Glomerular visceral epithelial cell (primary cell): ENCODE measurements around the gene SSU72.
"Not testable (repeated sequence)": the region's sequence is repeated elsewhere in the genome, so short reads cannot be mapped to it uniquely, and the experiment has no call there.

ENCODE experiments used
- DNase-seq: peaks from one replicate; pipeline ENCODE4 v3.0.0-alpha.2; 2016; ENCODE audit errors: extremely low spot score

SSU72 gene

DNA sequence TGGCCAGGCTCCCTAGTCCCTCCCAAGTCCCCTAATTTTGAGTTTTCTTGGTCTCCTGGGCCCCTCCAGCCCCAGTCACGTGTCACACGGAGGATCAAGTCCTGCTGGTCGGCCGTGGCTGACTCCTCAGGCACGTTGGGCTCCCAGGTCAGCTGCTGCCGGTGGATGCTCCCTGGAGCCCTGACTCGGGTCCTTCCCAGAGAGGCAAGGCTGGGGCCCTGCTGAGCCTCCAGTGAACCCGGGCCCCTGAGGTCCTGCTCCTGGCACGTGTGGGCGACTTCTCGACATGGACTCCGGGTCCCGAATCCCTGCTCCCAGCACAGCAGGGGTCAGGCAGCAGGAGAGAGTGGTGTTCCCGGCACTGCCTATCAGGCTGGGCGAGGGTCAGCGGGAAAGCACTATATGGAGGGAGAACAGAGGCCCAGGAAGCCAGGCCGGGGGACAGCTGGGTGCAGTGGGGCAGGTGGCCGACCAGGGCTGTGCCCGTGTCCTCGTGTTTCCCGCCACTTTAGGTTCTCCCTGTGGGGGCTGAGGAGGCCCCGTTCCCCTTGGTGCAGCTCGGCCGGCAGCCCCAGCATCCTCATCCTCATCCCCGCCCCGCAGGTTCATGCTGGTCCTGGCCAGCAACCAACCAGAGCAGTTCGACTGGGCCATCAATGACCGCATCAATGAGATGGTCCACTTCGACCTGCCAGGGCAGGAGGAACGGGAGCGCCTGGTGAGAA is 47.4 kb downstream of the SSU72 start:
- DNase-seq = no peak

DNA sequence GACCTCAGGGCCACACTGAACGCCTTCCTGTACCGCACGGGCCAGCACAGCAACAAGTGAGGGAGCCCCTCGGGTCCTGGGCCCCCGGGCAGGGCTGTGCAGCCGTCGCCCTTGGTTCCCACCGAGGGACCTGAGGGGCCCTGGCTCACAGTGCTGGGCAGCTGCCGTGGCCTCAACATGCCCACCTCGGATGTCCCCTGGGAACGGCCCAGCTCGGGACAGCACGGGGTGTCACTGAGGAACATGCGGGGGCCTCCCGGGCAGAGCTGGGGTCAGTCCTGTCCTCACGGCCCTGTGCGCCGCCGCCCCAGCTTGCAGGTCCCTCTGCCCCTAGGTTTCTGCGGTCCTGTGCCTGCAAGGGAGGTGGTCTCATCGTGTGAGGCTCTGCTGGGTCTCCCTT is 48.2 kb downstream of the SSU72 start:
- not testable (repeated sequence) for DNase-seq

DNA sequence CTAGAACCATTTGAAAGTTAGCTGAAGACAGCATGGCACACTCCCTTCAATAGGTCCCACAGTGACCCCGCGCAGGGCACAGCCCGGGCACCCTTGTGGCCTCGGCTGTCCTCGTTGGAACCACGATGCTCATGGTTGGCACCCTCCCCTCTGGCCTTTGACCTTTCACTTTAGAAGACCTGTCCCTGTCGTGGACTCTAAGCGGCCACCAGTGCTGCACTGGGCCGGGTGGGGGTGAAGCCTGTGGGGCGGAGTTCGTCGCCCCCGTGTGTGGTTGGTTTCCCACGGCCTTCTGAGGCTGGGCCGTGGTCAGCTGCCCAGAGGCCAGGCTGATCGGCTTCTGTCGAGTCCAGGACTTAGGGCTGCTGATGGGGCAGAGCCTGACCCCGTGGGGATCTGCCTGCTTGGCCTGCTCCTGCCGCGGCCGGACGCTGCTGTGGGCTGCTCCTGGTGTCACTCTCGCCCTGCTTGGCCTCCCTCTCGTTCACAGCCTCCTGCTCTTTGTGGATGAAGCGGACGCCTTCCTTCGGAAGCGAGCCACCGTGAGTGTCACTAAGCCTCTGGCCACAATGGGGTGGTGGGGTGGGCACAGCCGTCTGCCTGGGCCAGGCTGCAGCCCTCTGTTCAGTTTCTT is 49.8 kb downstream of the SSU72 start:
- not testable (repeated sequence) for DNase-seq

DNA sequence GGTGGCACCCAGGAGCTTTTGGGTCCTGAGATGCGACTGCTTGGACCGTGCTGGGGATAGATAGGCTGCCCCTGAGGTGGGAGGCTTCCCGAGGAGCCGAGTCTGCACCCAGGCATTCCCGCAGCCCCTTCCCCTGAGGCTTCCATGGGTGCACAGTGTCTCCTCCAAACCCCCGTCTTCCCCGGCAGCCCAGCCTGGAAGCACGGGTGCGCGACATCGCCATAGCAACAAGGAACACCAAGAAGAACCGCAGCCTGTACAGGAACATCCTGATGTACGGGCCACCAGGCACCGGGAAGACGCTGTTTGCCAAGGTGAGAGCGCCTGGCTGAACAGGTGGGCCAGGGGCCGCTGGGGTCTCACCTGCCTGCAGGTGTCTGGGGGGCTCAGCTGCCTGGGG is 51.0 kb downstream of the SSU72 start:
- not testable (repeated sequence) for DNase-seq

- DNase-seq = not testable (repeated sequence)
Observed at GRCh38 chr1:1523226-1523625, 51.4 kb downstream of the SSU72 start.

DNA sequence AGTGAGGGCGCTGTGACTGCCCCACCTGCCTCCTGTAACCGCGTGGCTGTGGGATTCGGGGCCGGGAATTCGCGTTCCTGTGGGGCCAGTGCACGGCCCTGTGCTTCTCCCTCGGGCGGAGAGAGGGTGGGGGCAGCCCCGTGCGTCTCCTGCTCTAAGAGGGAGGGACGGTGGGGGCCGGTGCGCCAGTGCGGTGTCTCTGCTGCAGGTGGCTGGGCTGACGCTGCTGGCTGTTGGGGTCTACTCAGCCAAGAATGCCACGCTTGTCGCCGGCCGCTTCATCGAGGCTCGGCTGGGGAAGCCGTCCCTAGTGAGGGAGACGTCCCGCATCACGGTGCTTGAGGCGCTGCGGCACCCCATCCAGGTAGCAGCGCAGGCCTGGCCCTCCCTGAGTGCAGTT is 52.1 kb downstream of the SSU72 start:
- not testable (repeated sequence) for DNase-seq

GRCh38 chr1:1521331-1521730 is 53.3 kb downstream of the SSU72 start:
- no peak for DNase-seq

- not testable (repeated sequence) for DNase-seq
Observed at GRCh38 chr1:1519805-1520505, 54.7 kb downstream of the SSU72 start.

- DNase-seq = not testable (repeated sequence)
Observed at GRCh38 chr1:1518621-1519007, 56.0 kb downstream of the SSU72 start.

GRCh38 chr1:1517973-1518620 is 56.6 kb downstream of the SSU72 start:
- DNase-seq = no peak

- DNase-seq = not testable (repeated sequence)
Observed at GRCh38 chr1:1516923-1517322, 57.7 kb downstream of the SSU72 start.

DNA sequence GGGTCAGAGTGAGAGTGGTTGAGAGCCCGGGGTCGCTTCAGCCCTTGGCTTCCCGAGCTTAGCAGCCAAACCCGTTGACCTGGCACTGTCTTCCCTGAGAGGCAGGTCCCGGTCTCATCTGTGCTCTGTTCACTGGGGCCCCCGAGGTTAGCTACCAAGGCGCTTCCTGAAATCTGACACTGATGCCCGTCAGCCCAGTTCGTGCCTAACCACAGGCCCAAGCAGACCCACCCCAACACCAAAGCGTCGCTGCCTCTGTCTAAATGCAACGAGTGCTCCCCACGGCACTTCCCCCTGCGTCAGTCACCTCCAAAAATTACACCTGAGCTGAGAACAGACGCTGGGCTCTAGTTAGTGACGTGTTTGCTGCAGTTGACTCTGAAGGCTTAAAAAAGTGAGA is 60.3 kb downstream of the SSU72 start:
- DNase-seq = not testable (repeated sequence)

- DNase-seq = not testable (repeated sequence)
Observed at GRCh38 chr1:1513675-1514074, 61.0 kb downstream of the SSU72 start.

DNA sequence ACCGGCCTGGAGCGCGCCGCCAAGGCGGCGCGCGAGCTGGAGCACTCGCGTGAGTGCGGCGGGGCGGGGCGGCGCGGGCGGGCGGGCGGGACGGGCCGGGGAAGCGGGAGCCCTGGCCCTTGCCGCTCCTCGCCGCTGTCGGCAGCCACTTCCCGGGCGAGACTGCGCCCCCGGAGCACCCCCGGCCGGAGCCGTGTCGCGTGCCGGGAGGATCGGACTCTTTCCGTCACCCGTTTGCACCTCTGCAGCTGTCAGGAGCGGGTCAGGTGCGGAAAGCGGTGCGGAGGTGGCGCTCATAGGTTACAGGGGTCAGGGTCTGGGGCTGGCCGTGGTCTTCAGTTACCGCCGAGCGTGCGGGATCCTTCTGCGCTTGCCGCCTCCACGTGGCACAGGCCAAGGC is 62.2 kb downstream of the SSU72 start:
- DNase-seq = not testable (repeated sequence)

- peak; percentile 96 for DNase-seq
Observed at GRCh38 chr1:1511533-1512285, 63.0 kb downstream of the SSU72 start, which contains the start of gene ATAD3A. ATAD3A (plus strand) TSS chr1:1512162; CDS start chr1:1512269, 107 bp downstream.

GRCh38 chr1:1510912-1511532 is 63.6 kb downstream of the SSU72 start:
- peak; percentile 30 for DNase-seq

DNA sequence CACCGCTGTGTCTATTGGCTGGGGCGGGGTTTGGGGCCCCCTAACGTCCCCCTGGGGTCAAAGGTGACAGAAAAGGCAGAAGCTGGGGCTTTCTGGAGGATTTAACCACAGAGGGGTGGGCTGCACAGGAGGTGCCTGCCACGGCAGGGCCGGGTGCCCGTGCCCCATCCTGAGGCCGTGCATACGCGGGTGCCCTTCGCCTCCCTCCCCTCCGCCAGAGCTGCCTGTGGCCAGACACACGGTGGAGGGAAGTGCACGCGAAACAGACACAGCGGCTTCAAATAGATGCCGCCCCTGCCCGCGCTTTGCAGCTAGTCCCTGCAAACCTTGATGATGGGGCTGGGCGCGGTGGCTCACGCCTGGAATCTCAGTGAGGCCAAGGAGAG is 65.2 kb downstream of the SSU72 start:
- not testable (repeated sequence) for DNase-seq

GRCh38 chr1:1508775-1509464 is 65.7 kb downstream of the SSU72 start:
- not testable (repeated sequence) for DNase-seq

DNA sequence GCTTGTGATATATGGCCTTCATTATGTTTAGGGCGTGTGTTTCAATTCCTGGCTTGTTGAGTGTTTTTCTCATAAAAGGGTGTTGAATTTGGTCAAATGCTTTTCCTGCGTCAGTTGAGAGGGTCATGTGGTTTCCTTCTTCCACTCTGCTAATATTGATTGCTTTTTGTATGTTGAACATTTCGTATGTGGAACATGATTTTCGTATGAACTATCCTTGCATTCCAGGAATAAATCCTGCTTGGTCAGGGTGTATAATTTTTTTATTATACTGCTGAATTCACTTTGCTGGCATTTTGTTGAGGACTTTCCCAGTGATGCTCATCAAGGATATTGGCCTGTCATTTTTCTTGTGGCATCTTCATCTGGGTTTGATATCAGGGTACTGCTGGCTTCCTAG is 67.4 kb downstream of the SSU72 start:
- DNase-seq = no peak

DNA sequence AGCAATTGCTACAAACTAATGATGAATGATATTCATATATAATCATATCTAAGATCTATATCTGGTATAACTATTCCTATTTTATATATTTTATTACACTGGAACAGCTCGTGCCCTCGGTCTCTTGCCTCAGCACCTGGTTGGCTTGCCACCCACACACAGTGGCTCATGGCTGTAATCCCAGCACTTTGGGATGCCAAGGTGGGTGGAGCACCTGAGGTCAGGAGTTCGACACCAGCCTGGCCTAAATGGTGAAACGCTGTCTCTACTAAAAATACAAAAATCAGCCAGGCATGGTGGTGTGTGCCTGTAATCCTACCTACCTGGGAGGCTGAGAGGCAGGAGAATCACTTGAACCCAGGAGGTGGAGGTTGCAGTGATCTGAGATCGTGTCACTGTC is 68.9 kb downstream of the SSU72 start:
- DNase-seq = not testable (repeated sequence)
